Measurements from ENCODE around the gene ESRRA.

Gene ESRRA

GRCh38 chr11:64275031-64275800 is 30.1 kb upstream of the ESRRA start:
- no peak for DNase-seq (ENCODE audit: low read depth in 1 of 2, low spot score in 1 of 2)

- no peak for DNase-seq (ENCODE audit: low read depth in 1 of 2, low spot score in 1 of 2)
Observed at GRCh38 chr11:64275841-64276240, 29.5 kb upstream of the ESRRA start.

GRCh38 chr11:64276653-64277431 is 28.5 kb upstream of the ESRRA start:
- no peak for DNase-seq (ENCODE audit: low read depth in 1 of 2, low spot score in 1 of 2)

DNA sequence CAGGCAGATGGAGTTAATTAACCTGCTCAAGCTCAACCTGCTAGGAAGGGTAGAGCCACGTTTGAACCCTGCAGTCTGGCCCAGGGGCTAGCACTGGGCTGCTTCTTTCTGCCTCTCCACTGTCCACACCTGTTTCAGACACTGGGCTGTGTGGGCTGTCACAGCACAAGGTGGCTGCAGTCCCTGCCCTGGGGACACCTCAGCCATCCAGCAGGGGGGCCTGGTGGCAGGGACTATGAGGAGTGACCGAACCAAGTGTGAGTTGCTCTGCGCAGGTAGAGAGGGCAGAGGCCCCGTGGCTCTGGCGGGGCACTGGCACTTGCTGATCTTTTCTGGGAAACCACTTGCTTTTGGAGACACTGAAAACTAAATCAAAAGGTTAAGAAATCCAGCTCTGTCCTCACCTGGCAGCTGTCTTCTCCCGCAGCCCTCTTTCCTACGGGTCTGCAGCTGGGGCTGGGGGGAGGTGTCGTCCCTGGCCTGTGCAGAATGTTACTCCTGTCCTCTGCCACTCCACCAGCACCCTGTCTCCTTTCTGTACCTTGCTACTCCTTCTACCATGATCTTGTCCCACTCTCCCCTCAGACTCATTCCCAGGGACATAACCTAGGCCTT is 26.6 kb upstream of the ESRRA start:
- DNase-seq (ENCODE audit: low read depth in 1 of 2, low spot score in 1 of 2), result no peak

DNA sequence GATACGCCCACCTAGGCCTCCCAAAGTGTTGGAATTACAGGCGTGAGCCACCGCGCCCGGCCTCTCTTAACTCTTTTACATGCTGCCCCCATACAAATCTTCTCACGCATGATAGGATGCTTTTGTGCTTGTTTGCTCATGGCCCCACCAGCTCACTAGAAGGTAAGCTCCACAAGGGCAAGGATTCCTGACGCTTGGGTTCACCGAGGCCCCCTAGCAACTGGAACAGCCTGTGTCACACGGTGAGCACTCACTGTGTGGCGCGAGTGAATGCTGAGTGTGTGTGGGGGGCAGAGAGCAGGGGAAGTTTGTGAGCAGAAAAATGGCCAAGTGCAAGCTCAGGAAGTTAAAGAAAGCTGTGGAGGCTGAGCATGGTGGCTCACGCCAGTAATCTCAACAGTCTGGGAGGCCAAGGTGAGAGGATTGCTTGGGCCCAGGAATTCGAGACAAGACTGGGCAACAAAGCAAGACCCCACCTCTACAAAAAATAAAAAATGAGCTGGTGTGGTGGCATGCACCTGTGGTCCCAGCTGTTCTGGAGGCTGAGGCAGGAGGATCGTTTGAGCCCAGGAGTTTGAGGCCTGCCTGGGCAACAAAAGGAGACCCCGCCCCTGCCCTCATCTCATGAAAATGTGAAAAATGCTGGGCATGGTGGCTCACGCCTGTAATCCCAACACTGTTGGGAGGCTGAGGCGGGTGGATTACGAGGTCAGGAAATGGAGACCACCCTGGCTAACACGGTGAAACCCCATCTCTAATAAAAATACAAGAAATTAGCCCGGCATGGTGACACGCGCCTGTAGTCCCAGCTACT is 23.2 kb upstream of the ESRRA start:
- no peak for DNase-seq (ENCODE audit: low read depth in 1 of 2, low spot score in 1 of 2)

GRCh38 chr11:64283092-64283491 is 22.2 kb upstream of the ESRRA start:
- no peak for DNase-seq (ENCODE audit: low read depth in 1 of 2, low spot score in 1 of 2)

- DNase-seq (ENCODE audit: low read depth in 1 of 2, low spot score in 1 of 2), result peak; percentile 80 to 87
Observed at GRCh38 chr11:64284048-64284961, 21.0 kb upstream of the ESRRA start, which contains the start of gene BAD. Gene BAD, minus strand, starts transcription at chr11:64284665. Its CDS starts 297 bp downstream, at chr11:64284368.

GRCh38 chr11:64284962-64285884 is 20.1 kb upstream of the ESRRA start, which contains the start of gene GPR137:
Gene GPR137, plus strand, starts transcription at chr11:64285848. Its CDS starts 677 bp downstream, at chr11:64286525.
- DNase-seq (ENCODE audit: low read depth in 1 of 2, low spot score in 1 of 2), result peak; percentile 86 to 88

DNA sequence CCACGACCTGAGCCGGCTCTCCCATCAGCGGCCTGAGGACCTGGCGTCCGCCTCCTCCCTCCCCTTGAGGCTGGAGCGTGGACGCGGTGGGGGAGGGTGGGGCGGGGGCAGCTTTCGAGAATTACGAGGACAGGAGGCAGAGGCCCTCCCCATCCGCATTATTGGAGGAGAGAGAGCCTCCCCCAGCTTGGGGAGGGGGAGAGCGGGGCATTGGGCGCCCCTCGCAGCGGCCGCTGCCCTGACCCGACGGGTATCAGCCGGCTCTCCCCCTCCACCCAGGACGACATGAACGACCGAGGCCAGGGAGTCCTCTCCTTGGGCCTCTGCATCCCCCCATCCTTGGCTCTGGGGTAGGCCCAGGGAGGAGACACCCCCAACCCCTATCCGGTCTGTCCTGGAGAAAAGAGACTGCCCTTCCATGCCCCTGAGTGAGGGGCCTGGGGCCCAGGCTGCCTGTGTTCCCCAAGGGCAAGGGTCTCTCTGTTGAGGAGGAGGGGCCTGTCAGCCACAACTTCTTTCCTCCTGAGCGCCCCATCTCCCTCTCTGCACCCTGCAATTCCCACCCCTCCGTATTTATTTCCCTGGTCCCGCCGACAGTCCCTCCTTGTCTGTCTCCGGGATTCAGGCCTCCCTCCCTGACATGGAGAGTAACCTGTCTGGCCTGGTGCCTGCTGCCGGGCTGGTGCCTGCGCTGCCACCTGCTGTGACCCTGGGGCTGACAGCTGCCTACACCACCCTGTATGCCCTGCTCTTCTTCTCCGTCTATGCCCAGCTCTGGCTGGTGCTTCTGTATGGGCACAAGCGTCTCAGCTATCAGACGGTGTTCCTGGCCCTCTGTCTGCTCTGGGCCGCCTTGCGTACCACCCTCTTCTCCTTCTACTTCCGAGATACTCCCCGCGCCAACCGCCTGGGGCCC is 19.2 kb upstream of the ESRRA start:
- DNase-seq (ENCODE audit: low read depth in 1 of 2, low spot score in 1 of 2), result no peak

GRCh38 chr11:64286801-64287159 is 18.5 kb upstream of the ESRRA start:
- no peak for DNase-seq (ENCODE audit: low read depth in 1 of 2, low spot score in 1 of 2)

- DNase-seq (ENCODE audit: low read depth in 1 of 2, low spot score in 1 of 2), result no peak
Observed at GRCh38 chr11:64287676-64288352, 17.5 kb upstream of the ESRRA start.

GRCh38 chr11:64288353-64288750 is 17.0 kb upstream of the ESRRA start:
- DNase-seq (ENCODE audit: low read depth in 1 of 2, low spot score in 1 of 2), result no peak

DNA sequence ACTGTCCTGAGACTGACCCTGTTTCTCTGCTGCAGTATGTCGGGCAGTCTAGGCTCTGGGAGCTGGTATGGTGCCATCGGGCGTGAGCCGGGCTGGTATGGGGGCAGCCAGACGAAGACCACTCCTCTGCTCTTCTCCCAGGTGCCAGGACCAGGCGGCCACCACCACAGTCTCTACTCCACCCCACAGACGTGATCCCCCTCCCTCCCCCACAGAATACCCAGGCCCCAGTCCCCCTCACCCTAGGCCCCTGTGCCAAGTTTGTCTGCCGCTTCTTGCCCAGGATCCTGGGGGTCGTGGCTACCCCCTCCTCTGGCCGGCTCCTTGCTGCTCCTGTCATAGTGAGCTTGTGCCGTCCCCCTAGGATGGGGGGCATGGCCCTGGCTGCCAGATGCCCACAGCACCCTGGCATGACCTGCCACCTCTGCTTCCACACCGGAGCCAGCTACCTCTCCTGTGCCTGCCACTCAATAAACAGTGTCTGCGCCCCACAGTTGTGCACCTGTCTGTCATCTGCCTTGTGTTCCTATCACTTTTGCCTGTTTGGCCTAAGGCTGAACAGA is 16.2 kb upstream of the ESRRA start:
- DNase-seq (ENCODE audit: low read depth in 1 of 2, low spot score in 1 of 2), result no peak

DNA sequence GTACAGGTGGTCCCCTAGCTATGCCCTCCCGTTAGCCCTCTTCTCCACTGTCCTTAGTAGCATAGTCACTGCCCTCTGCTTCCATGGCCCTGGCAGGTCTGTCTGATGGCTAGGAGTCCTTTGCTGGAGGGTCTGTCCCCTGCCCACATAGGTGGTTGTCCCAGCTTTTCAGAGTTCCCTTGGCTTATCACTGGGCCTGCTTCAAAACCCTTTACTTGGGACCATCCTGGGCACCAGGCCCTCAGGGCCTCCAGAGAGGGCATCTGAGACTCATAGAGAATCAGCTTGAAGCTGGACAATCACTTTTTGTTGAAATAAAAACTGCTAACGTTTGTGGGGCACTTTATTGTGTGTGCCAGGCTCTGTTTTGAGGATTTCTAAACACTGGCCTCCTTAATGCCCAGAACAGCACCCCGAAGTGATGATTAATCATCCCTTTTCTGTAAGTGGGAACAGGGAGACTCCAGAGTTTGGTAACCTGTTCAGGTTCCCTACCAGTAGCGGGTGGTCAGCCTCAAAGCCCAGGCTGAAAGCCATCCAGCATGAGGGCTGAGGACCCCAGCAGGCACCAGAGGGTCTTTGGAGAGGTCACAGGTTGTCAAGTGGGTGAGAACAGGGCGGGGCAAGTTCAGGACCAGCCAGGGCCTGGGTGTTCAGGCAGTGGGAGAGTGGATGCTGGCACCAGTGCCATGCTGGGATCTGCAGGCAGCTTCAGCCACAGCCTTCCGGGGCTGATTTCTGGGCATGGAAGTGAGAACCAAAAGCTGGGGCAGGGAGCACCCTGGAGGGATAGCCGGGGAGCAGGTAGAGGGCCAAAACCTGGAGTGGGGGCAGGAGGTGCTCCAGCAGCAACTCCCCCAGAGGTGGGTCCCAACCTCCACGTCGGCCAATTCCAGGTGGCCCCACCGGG is 14.7 kb upstream of the ESRRA start:
- no peak for DNase-seq (ENCODE audit: low read depth in 1 of 2, low spot score in 1 of 2)

- DNase-seq (ENCODE audit: low read depth in 1 of 2, low spot score in 1 of 2), result no peak
Observed at GRCh38 chr11:64291262-64291751, 14.0 kb upstream of the ESRRA start, which contains the start of gene KCNK4. Gene KCNK4, plus strand, starts transcription at chr11:64291302. Its CDS starts 1,717 bp downstream, at chr11:64293019.
